Vagina (tissue), 2 donors: Measurements from ENCODE around the gene YEATS4.

Experiments used
- POLR2A ChIP-seq, 2 donors: fragments of 450-650 bp; IDR thresholded peaks; one replicate each; pipeline ENCODE4 v1.6.1; 2017; ENCODE audit warnings: antibody characterized with exemption in 2 of 2, mild to moderate bottlenecking in 2 of 2, moderate library complexity in 2 of 2
- POLR2AphosphoS5 ChIP-seq, 2 donors: sonication (generic); formaldehyde crosslinking; IDR thresholded peaks; one replicate each; pipeline ENCODE4 v1.9.0; 2017; ENCODE audit warnings: antibody characterized with exemption in 2 of 2, mild to moderate bottlenecking in 2 of 2, low read depth in 1 of 2; ENCODE audit not compliant: insufficient read depth in 1 of 2
- TF ChIP-seq, protein P1 (sequence below), 3 experiments: fragments of 450-650 bp in 2 of 3; fragments of 200-600 bp in 1 of 3; sonication (generic) in 1 of 3; IDR thresholded peaks; one replicate each; pipeline ENCODE4 v1.5.1; 2017 to 2019; ENCODE audit warnings: antibody characterized with exemption in 3 of 3, mild to moderate bottlenecking in 2 of 3, moderate library complexity in 2 of 3

DNA sequence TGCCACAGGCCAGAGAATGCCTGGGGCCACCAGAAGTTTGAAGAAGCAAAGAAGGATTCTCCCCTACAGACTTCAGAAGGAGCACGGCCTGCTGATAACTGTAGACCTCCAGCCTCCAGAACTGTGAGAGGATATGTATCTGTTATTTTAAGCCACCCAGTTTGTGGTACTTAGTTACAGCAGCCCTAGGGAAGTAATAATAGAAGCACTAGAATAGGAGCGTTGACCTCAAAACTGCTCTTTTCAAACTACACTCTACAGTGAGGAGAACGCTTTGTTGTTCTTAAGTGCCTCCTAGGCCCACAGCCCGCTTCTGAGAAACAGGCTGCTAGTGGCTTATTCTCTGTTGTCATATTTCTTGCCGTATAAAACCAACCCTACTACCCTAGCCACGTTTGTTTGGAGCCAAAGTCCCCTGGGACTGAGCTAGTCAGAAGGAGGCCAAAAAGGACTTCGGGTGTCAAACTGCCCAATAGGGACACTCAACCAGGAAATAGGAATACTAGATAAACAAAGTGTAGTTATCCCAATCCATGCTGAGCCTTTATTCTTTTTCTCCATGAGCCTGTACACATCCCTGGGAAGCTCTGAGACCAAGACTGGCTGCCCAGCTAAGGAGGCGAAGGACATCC lies 72.2 kb downstream of the YEATS4 start:
- TF ChIP-seq POLR2AphosphoS5 (IDR thresholded peaks at IDR 0.05; ENCODE audit: insufficient read depth in 1 of 2, low read depth in 1 of 2) (no peak), POLR2A (IDR thresholded peaks at IDR 0.05) (no peak)
- TF ChIP-seq, protein P1, sequence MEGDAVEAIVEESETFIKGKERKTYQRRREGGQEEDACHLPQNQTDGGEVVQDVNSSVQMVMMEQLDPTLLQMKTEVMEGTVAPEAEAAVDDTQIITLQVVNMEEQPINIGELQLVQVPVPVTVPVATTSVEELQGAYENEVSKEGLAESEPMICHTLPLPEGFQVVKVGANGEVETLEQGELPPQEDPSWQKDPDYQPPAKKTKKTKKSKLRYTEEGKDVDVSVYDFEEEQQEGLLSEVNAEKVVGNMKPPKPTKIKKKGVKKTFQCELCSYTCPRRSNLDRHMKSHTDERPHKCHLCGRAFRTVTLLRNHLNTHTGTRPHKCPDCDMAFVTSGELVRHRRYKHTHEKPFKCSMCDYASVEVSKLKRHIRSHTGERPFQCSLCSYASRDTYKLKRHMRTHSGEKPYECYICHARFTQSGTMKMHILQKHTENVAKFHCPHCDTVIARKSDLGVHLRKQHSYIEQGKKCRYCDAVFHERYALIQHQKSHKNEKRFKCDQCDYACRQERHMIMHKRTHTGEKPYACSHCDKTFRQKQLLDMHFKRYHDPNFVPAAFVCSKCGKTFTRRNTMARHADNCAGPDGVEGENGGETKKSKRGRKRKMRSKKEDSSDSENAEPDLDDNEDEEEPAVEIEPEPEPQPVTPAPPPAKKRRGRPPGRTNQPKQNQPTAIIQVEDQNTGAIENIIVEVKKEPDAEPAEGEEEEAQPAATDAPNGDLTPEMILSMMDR (IDR thresholded peaks at IDR 0.05), result no peak
